Nephron (organoid): ENCODE measurements around the gene IDH3B.

Source experiments
- H3K27ac Mint-ChIP-seq, 3 experiments: 2 replicates each; pipeline ENCODE4 v1.8.0; 2020; ENCODE audit warnings: mixed read lengths in 3 of 3, mild to moderate bottlenecking in 2 of 3, moderate library complexity in 1 of 3
- H3K27me3 Mint-ChIP-seq: 2 replicates; pipeline ENCODE4 v1.8.0; 2021; ENCODE audit warnings: low read depth, mild to moderate bottlenecking, moderate library complexity, mixed read lengths
- H3K36me3 Mint-ChIP-seq: 2 replicates; pipeline ENCODE4 v1.8.0; 2020; ENCODE audit warnings: low read depth, mixed read lengths
- H3K4me1 Mint-ChIP-seq: 2 replicates; pipeline ENCODE4 v1.8.0; 2020; ENCODE audit warnings: mixed read lengths
- H3K4me3 Mint-ChIP-seq, 3 experiments: 2 replicates each; pipeline ENCODE4 v1.8.0; 2020; ENCODE audit warnings: mild to moderate bottlenecking in 3 of 3, mixed read lengths in 3 of 3, moderate library complexity in 2 of 3
- H3K9me3 Mint-ChIP-seq: 2 replicates; pipeline ENCODE4 v1.8.0; 2020; ENCODE audit warnings: mixed read lengths
- CTCF ChIP-seq, 3 experiments: fragments of 200-600 bp; sonication (generic); IDR thresholded peaks; one replicate each; pipeline ENCODE4 v1.5.0; 2021; ENCODE audit warnings: antibody characterized with exemption in 3 of 3; ENCODE audit not compliant: unreplicated experiment in 3 of 3

IDH3B gene

GRCh38 chr20:2640260-2640659 is 23.8 kb downstream of the IDH3B start:
- TF ChIP-seq CTCF (IDR thresholded peaks at IDR 0.05; ENCODE audit: unreplicated experiment in 3 of 3): no peak
- no peaks in the 10 kb centered on the region for H3K27me3 Mint-ChIP-seq
- no peak overlapping the region for H3K27ac Mint-ChIP-seq
- no peaks in the 10 kb centered on the region for H3K4me1 Mint-ChIP-seq
- peaks cover 2% of the 10 kb centered on the region for H3K9me3 Mint-ChIP-seq
- H3K36me3 Mint-ChIP-seq: no peaks in the 10 kb centered on the region
- H3K4me3 Mint-ChIP-seq: no peak overlapping the region

GRCh38 chr20:2637246-2637645 is 26.8 kb downstream of the IDH3B start:
- Mint-ChIP-seq H3K9me3 (no peaks in the 10 kb centered on the region), H3K4me3 (no peak overlapping the region), H3K4me1 (no peaks in the 10 kb centered on the region), H3K36me3 (no peaks in the 10 kb centered on the region), H3K27ac (no peak overlapping the region), H3K27me3 (peaks cover 14% of the 10 kb centered on the region)
- no peak for TF ChIP-seq CTCF (IDR thresholded peaks at IDR 0.05; ENCODE audit: unreplicated experiment in 3 of 3)

- peaks cover 14% of the 10 kb centered on the region for H3K27me3 Mint-ChIP-seq
- H3K9me3 Mint-ChIP-seq: peaks cover 8% of the 10 kb centered on the region
- no peak overlapping the region for H3K27ac Mint-ChIP-seq
- H3K4me3 Mint-ChIP-seq: no peak overlapping the region
- TF ChIP-seq CTCF (IDR thresholded peaks at IDR 0.05; ENCODE audit: unreplicated experiment in 3 of 3): no peak
- no peaks in the 10 kb centered on the region for H3K4me1 Mint-ChIP-seq
- H3K36me3 Mint-ChIP-seq: no peaks in the 10 kb centered on the region
These were observed 30.6 kb downstream of the IDH3B start for GRCh38 chr20:2633381-2633780.

- Mint-ChIP-seq H3K27ac (no peak overlapping the region), H3K4me3 (no peak overlapping the region), H3K27me3 (peaks cover 14% of the 10 kb centered on the region), H3K4me1 (no peaks in the 10 kb centered on the region), H3K9me3 (peaks cover 13% of the 10 kb centered on the region), H3K36me3 (no peaks in the 10 kb centered on the region)
- TF ChIP-seq CTCF (IDR thresholded peaks at IDR 0.05; ENCODE audit: unreplicated experiment in 3 of 3): no peak
These were observed 32.8 kb downstream of the IDH3B start for GRCh38 chr20:2631228-2631627.

GRCh38 chr20:2626853-2627541 is 37.0 kb downstream of the IDH3B start:
- Mint-ChIP-seq H3K9me3 (peaks cover 15% of the 10 kb centered on the region), H3K4me3 (no peak overlapping the region), H3K27ac (no peak overlapping the region), H3K4me1 (no peaks in the 10 kb centered on the region), H3K36me3 (no peaks in the 10 kb centered on the region), H3K27me3 (no peaks in the 10 kb centered on the region)
- TF ChIP-seq CTCF (IDR thresholded peaks at IDR 0.05; ENCODE audit: unreplicated experiment in 3 of 3): no peak

GRCh38 chr20:2625062-2625461 is 39.0 kb downstream of the IDH3B start:
- H3K27me3 Mint-ChIP-seq: no peaks in the 10 kb centered on the region
- no peaks in the 10 kb centered on the region for H3K4me1 Mint-ChIP-seq

More at GRCh38 chr20:2625062-2625461, 39.0 kb downstream of the IDH3B start:
- no peak overlapping the region for H3K4me3 Mint-ChIP-seq
- H3K27ac Mint-ChIP-seq: no peak overlapping the region
- no peak for TF ChIP-seq CTCF (IDR thresholded peaks at IDR 0.05; ENCODE audit: unreplicated experiment in 3 of 3)
- H3K9me3 Mint-ChIP-seq: peaks cover 8% of the 10 kb centered on the region
- H3K36me3 Mint-ChIP-seq: no peaks in the 10 kb centered on the region
